GM12892 (cell line): Measurements from ENCODE around the gene FCMR.

Source experiments
- POLR2A ChIP-seq: IDR thresholded peaks from 2 replicates; pipeline ENCODE4 v1.6.1; 2011; ENCODE audit warnings: low read depth, low read length, control low read depth
- POLR2AphosphoS5 ChIP-seq: IDR thresholded peaks from 2 replicates; pipeline ENCODE4 v1.6.1; 2011; ENCODE audit warnings: low read depth, low read length, control low read depth
- TAF1 ChIP-seq: IDR thresholded peaks from 2 replicates; pipeline ENCODE4 v1.6.1; 2011; ENCODE audit warnings: low read depth, mild to moderate bottlenecking, control low read depth, low read length, borderline replicate concordance

- no peak for TF ChIP-seq POLR2A
- no peak for TF ChIP-seq POLR2AphosphoS5
- no peak for TF ChIP-seq TAF1
These were observed 30.4 kb upstream of the FCMR start for GRCh38 chr1:206952171-206952570.
